PC-3 (cell line): Measurements from ENCODE around the gene PLOD1. TPM values are rescaled to one million over a fixed set of nuclear protein-coding genes. Genes with fewer than 3 reads are reported as not detected.

Experiments
- ATAC-seq: fragments of 200-7000 bp; cut with Tn5 transposase; 2 replicates; pipeline ENCODE4 v1.9.1; 2020; ENCODE audit warnings: mild to moderate bottlenecking, moderate library complexity
- BruUV-seq: library from RNA; stranded (reverse); fragments of 400-500 nt; replicated peaks from 2 replicates; lab custom pipeline; 2021; lab: Mats Ljungman, UMichigan
- CTCF ChIA-PET: fragments of 300-600 bp; sonication (Branson Sonifier 250); formaldehyde crosslinking; loops from one replicate; lab custom pipeline; 2022; ENCODE audit warnings: antibody characterized with exemption; lab: Charles Lee
- POLR2A ChIA-PET: fragments of 300-600 bp; sonication (Branson Sonifier 250); formaldehyde crosslinking; loops from one replicate; lab custom pipeline; 2022; ENCODE audit warnings: antibody characterized with exemption; ENCODE audit not compliant: unreplicated experiment; lab: Charles Lee
- DNase-seq: peaks from one replicate; pipeline ENCODE4 v3.0.0-alpha.2; 2015
- H2AFZ ChIP-seq: fragments of 300-600 bp; sonication (generic); 2 replicates; pipeline ENCODE4 v1.6.0; 2016; ENCODE audit warnings: antibody characterized with exemption, low read length
- H3F3A ChIP-seq: fragments of 300-600 bp; sonication (generic); one replicate; pipeline ENCODE4 v1.6.0; 2017; ENCODE audit warnings: antibody characterized with exemption, low read length, control low read depth, mild to moderate bottlenecking; ENCODE audit not compliant: unreplicated experiment
- H3K27ac ChIP-seq: fragments of 300-600 bp; sonication (generic); 2 replicates; pipeline ENCODE4 v1.5.1; 2016; ENCODE audit warnings: mild to moderate bottlenecking, low read length
- H3K27me3 ChIP-seq: fragments of 300-600 bp; sonication (generic); 2 replicates; pipeline ENCODE4 v1.6.1; 2016; ENCODE audit warnings: low read length, mixed read lengths
- H3K36me3 ChIP-seq: fragments of 300-600 bp; sonication (generic); 2 replicates; pipeline ENCODE4 v1.6.1; 2016; ENCODE audit warnings: low read depth, mixed run types, low read length, mixed read lengths
- H3K4me1 ChIP-seq: fragments of 300-600 bp; sonication (generic); 2 replicates; pipeline ENCODE4 v1.5.1; 2016; ENCODE audit warnings: low read length; ENCODE audit not compliant: insufficient read depth
- H3K4me2 ChIP-seq: fragments of 300-600 bp; sonication (generic); 2 replicates; pipeline ENCODE4 v1.6.0; 2016; ENCODE audit warnings: low read length
- H3K4me3 ChIP-seq: fragments of 300-600 bp; sonication (generic); 2 replicates; pipeline ENCODE4 v1.5.1; 2016; ENCODE audit warnings: mild to moderate bottlenecking, low read length, mixed read lengths
- H3K79me2 ChIP-seq: fragments of 300-600 bp; sonication (generic); 2 replicates; pipeline ENCODE4 v1.6.1; 2017; ENCODE audit warnings: low read length, mixed read lengths
- H3K9ac ChIP-seq: fragments of 300-600 bp; sonication (generic); 2 replicates; pipeline ENCODE4 v1.6.0; 2016; ENCODE audit warnings: mild to moderate bottlenecking, low read length
- H3K9me2 ChIP-seq: fragments of 300-600 bp; sonication (generic); replicated peaks from 2 replicates; pipeline ENCODE4 v1.6.1; 2016; ENCODE audit warnings: mixed run types, low read length, mixed read lengths
- H3K9me3 ChIP-seq: fragments of 300-600 bp; sonication (generic); 2 replicates; pipeline ENCODE4 v1.6.1; 2016; ENCODE audit warnings: low read length, mixed read lengths
- H4K20me1 ChIP-seq: fragments of 300-600 bp; sonication (generic); 2 replicates; pipeline ENCODE4 v1.6.1; 2016; ENCODE audit warnings: low read length, mixed read lengths
- CTCF ChIP-seq: fragments of 300-600 bp; sonication (generic); conservative IDR thresholded peaks from 2 replicates; pipeline ENCODE4 v1.5.1; 2017; ENCODE audit warnings: antibody characterized with exemption, low read depth, mild to moderate bottlenecking, low read length
- EZH2 ChIP-seq: fragments of 300-600 bp; sonication (generic); IDR thresholded peaks from one replicate; pipeline ENCODE4 v1.6.1; 2017; ENCODE audit warnings: antibody characterized with exemption, mild to moderate bottlenecking, low read length; ENCODE audit not compliant: unreplicated experiment
- EZH2phosphoT487 ChIP-seq: fragments of 300-600 bp; sonication (generic); IDR thresholded peaks from 2 replicates; pipeline ENCODE4 v1.6.1; 2018; ENCODE audit warnings: mild to moderate bottlenecking, antibody characterized with exemption, low read length, borderline replicate concordance
- intact Hi-C: fragments of 100-400 bp; cut with micrococcal nuclease; formaldehyde crosslinking; loops from 2 replicates; pipeline ENCODE4 v1.9.0; 2023
- total RNA-seq: library from RNA; depleted of rRNA; stranded (reverse); fragments of >200 nt; gene quantifications from 2 replicates; pipeline ENCODE4 v1.2.3, GENCODE V29; 2014

The PLOD1 gene
- total RNA-seq, 1 experiment from 2014 or later, result 179 TPM

DNA sequence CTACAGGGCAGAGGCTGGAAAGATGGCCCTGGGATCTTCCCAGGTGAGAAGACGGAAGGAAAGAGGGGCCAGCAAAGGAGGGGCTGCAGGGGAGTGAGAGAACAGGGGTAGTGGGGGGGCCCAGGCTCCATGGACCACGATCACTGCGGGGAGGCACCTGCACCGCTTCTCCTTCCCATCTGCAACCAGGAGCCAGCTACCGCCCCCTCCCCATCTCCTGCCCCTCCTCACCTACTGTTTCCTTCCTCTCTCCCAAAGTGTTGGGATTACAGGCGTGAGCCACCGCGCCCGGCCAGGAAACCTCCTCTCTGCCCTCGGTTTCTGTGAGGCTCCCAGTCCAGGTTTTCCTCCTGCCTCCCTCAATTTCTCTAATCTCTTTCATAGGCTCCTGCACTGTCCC, 27.6 kb upstream of the PLOD1 start:
- no peak overlapping the region for H3K9ac ChIP-seq
- H3K27ac ChIP-seq, result no peak overlapping the region
- no peak for DNase-seq
- H3K27me3 ChIP-seq, result no peaks in the 10 kb centered on the region
- no peaks in the 10 kb centered on the region for H3K9me3 ChIP-seq
- H3K4me3 ChIP-seq, result no peak overlapping the region
- no peaks in the 10 kb centered on the region for H3F3A ChIP-seq
- H3K79me2 ChIP-seq, result no peaks in the 10 kb centered on the region
- no peak overlapping the region for H3K4me2 ChIP-seq
- BruUV-seq, result no TSS peak
- ATAC-seq, result no peak
- intact Hi-C loops, result loop anchor here (5.0 kb wide), 1 partner anchor 75 kb away; the partner anchor contains the start of gene MFN2
- no peaks in the 10 kb centered on the region for H3K36me3 ChIP-seq
- H4K20me1 ChIP-seq, result no peaks in the 10 kb centered on the region
- H3K4me1 ChIP-seq, result peaks cover 3% of the 10 kb centered on the region; the same call in 1 of the 2 replicates
- H3K9me2 ChIP-seq, result no peaks in the 10 kb centered on the region
- ChIA-PET POLR2A (no interaction called here), CTCF (no interaction called here)
- H2AFZ ChIP-seq, result no peak overlapping the region
- no peak for TF ChIP-seq EZH2phosphoT487
- no peak for TF ChIP-seq CTCF
- TF ChIP-seq EZH2, result no peak

GRCh38 chr1:11907275-11908094, 27.0 kb upstream of the PLOD1 start:
- peak overlapping the region; percentile 70 for H3K4me2 ChIP-seq
- BruUV-seq, result no TSS peak
- H3K9ac ChIP-seq, result peak overlapping the region; percentile 88
- no peaks in the 10 kb centered on the region for H4K20me1 ChIP-seq
- H3K9me2 ChIP-seq, result no peaks in the 10 kb centered on the region
- H3K9me3 ChIP-seq, result no peaks in the 10 kb centered on the region
- ATAC-seq (peak; percentile 53), DNase-seq (peak; percentile 95)
- peak overlapping the region; percentile 48; the same call in 1 of the 2 replicates for H2AFZ ChIP-seq
- no peaks in the 10 kb centered on the region for H3K79me2 ChIP-seq
- ChIA-PET CTCF (interaction anchor here (0.6 to 1.2 kb wide), 3 partner anchors 69 to 209 kb away, joined by 3 to 7 read pairs (median 4); partner anchors contain the start of gene MFN2), POLR2A (interaction anchor here (0.6 to 2.8 kb wide), 13 partner anchors 12 to 270 kb away, joined by 3 to 28 read pairs (median 6); partner anchors contain the start of genes CLCN6, MFN2, MIIP and MTHFR)
- no peaks in the 10 kb centered on the region for H3K36me3 ChIP-seq
- H3K4me3 ChIP-seq, result peak overlapping the region; percentile 47; the same call in 1 of the 2 replicates
- peak overlapping the region; percentile 95 for H3K27ac ChIP-seq
- H3K4me1 ChIP-seq, result peaks cover 3% of the 10 kb centered on the region; the same call in 1 of the 2 replicates
- intact Hi-C loops, result loop anchor here (2.0 to 5.0 kb wide), 3 partner anchors 21 to 75 kb away; partner anchors contain the start of gene MFN2
- no peak for TF ChIP-seq EZH2phosphoT487
- TF ChIP-seq EZH2, result no peak
- peak; percentile 70 for TF ChIP-seq CTCF
- no peaks in the 10 kb centered on the region for H3K27me3 ChIP-seq
- H3F3A ChIP-seq, result no peaks in the 10 kb centered on the region
